SU-DHL-6 (cell line): ENCODE results near the gene VIPR2.

Experiments used
- H2AFZ ChIP-seq: fragments of 200-600 bp; sonication (generic); 2 replicates; pipeline ENCODE4 v1.6.1; 2014; ENCODE audit warnings: low read depth, mild to moderate bottlenecking, moderate library complexity, mixed read lengths, antibody characterized with exemption, low read length; ENCODE audit not compliant: severe bottlenecking
- H3F3A ChIP-seq: fragments of 200-600 bp; shearing (Covaris generic); 2 replicates; pipeline ENCODE4 v1.6.0; 2016; ENCODE audit warnings: antibody characterized with exemption, mild to moderate bottlenecking; ENCODE audit not compliant: insufficient read depth
- H3K27ac ChIP-seq: fragments of 200-600 bp; sonication (generic); 2 replicates; pipeline ENCODE4 v1.5.1; 2016; ENCODE audit warnings: low read depth, mild to moderate bottlenecking, low read length, moderate library complexity, mixed read lengths
- H3K27me3 ChIP-seq: fragments of 200-600 bp; sonication (generic), shearing (Covaris generic); 2 replicates; pipeline ENCODE4 v1.6.0; 2014; ENCODE audit warnings: mild to moderate bottlenecking, low read length
- H3K36me3 ChIP-seq: fragments of 200-600 bp; sonication (generic); 2 replicates; pipeline ENCODE4 v1.6.1; 2014; ENCODE audit warnings: mild to moderate bottlenecking, low read length, mixed read lengths
- H3K4me2 ChIP-seq: fragments of 300-600, 200-600 bp; shearing (Covaris generic), sonication (generic); 2 replicates; pipeline ENCODE4 v1.6.0; 2014; ENCODE audit warnings: low read length, low read depth, mild to moderate bottlenecking; ENCODE audit not compliant: poor library complexity, severe bottlenecking
- H3K4me3 ChIP-seq: fragments of 200-600 bp; sonication (generic); 2 replicates; pipeline ENCODE4 v1.5.1; 2014; ENCODE audit warnings: antibody characterized with exemption, low read length, mild to moderate bottlenecking, mixed read lengths; ENCODE audit not compliant: insufficient read depth, poor library complexity, severe bottlenecking
- H3K79me2 ChIP-seq: fragments of 200-600 bp; sonication (generic); 2 replicates; pipeline ENCODE4 v1.6.1; 2014; ENCODE audit warnings: mild to moderate bottlenecking, low read length, moderate library complexity; ENCODE audit not compliant: insufficient read depth
- H3K9ac ChIP-seq: fragments of 200-600 bp; sonication (generic); 2 replicates; pipeline ENCODE4 v1.7.0; 2014; ENCODE audit warnings: mild to moderate bottlenecking, low read length
- H3K9me2 ChIP-seq: fragments of 200-600 bp; sonication (generic); replicated peaks from 2 replicates; pipeline ENCODE4 v1.6.1; 2014; ENCODE audit warnings: low read length; ENCODE audit not compliant: insufficient read depth
- H3K9me3 ChIP-seq: fragments of 200-600 bp; sonication (generic); 2 replicates; pipeline ENCODE4 v1.6.1; 2014; ENCODE audit warnings: low read length, mixed read lengths; ENCODE audit not compliant: insufficient read depth
- H4K20me1 ChIP-seq: fragments of 200-600 bp; sonication (generic); 2 replicates; pipeline ENCODE4 v1.6.1; 2014; ENCODE audit warnings: low read depth, mild to moderate bottlenecking, antibody characterized with exemption, low read length, moderate library complexity, mixed read lengths
- CTCF ChIP-seq: fragments of 200-600 bp; sonication (generic); IDR thresholded peaks from one replicate; pipeline ENCODE4 v1.5.1; 2017; ENCODE audit warnings: antibody characterized with exemption, mild to moderate bottlenecking, low read length, moderate library complexity; ENCODE audit not compliant: insufficient read depth, poor library complexity, severe bottlenecking
- EZH2phosphoT487 ChIP-seq: fragments of 200-600 bp; sonication (generic), shearing (Covaris generic); conservative IDR thresholded peaks from 2 replicates; pipeline ENCODE4 v1.6.1; 2018; ENCODE audit warnings: mild to moderate bottlenecking, antibody characterized with exemption, low read length, moderate library complexity, mixed read lengths

The VIPR2 gene

GRCh38 chr7:159061209-159061608, 83.5 kb downstream of the VIPR2 start:
- no peak overlapping the region for H3K4me2 ChIP-seq
- H3K36me3 ChIP-seq: no peaks in the 10 kb centered on the region
- H3K79me2 ChIP-seq: no peaks in the 10 kb centered on the region
- TF ChIP-seq CTCF (no peak), EZH2phosphoT487 (no peak)
- H3K4me3 ChIP-seq: no peak overlapping the region
- H3K9me2 ChIP-seq: no peaks in the 10 kb centered on the region
- no peak overlapping the region for H2AFZ ChIP-seq
- H3K9me3 ChIP-seq: no peaks in the 10 kb centered on the region
- no peaks in the 10 kb centered on the region for H3F3A ChIP-seq
- no peaks in the 10 kb centered on the region for H3K27me3 ChIP-seq
- no peak overlapping the region for H3K27ac ChIP-seq
- H4K20me1 ChIP-seq: no peaks in the 10 kb centered on the region
- H3K9ac ChIP-seq: no peak overlapping the region

GRCh38 chr7:159060440-159060839, 84.2 kb downstream of the VIPR2 start:
- Histone ChIP-seq H3K36me3 (no peaks in the 10 kb centered on the region), H3K9me3 (no peaks in the 10 kb centered on the region), H2AFZ (no peak overlapping the region), H3K4me2 (no peak overlapping the region), H3K79me2 (no peaks in the 10 kb centered on the region), H3K9me2 (no peaks in the 10 kb centered on the region), H3K27me3 (no peaks in the 10 kb centered on the region), H3K9ac (no peak overlapping the region), H3F3A (no peaks in the 10 kb centered on the region), H3K27ac (no peak overlapping the region), H3K4me3 (no peak overlapping the region), H4K20me1 (no peaks in the 10 kb centered on the region)
- TF ChIP-seq CTCF (no peak), EZH2phosphoT487 (no peak)

- Histone ChIP-seq H3K4me3 (no peak overlapping the region), H3K9me2 (no peaks in the 10 kb centered on the region), H3K9ac (no peak overlapping the region), H3K27me3 (no peaks in the 10 kb centered on the region), H3F3A (no peaks in the 10 kb centered on the region), H3K9me3 (no peaks in the 10 kb centered on the region), H3K27ac (no peak overlapping the region), H3K4me2 (no peak overlapping the region), H3K79me2 (no peaks in the 10 kb centered on the region), H3K36me3 (no peaks in the 10 kb centered on the region), H4K20me1 (no peaks in the 10 kb centered on the region), H2AFZ (no peak overlapping the region)
- TF ChIP-seq CTCF: no peak
- TF ChIP-seq EZH2phosphoT487: no peak
These were observed 85.0 kb downstream of the VIPR2 start for GRCh38 chr7:159059629-159060028.

GRCh38 chr7:159057647-159058046, 87.0 kb downstream of the VIPR2 start:
- no peak overlapping the region for H3K27ac ChIP-seq
- no peak overlapping the region for H2AFZ ChIP-seq
- no peaks in the 10 kb centered on the region for H3K79me2 ChIP-seq
- H3K9me3 ChIP-seq: no peaks in the 10 kb centered on the region
- no peaks in the 10 kb centered on the region for H3F3A ChIP-seq
- no peak overlapping the region for H3K4me2 ChIP-seq
- H3K4me3 ChIP-seq: no peak overlapping the region
- no peaks in the 10 kb centered on the region for H3K9me2 ChIP-seq
- H3K36me3 ChIP-seq: no peaks in the 10 kb centered on the region
- H3K9ac ChIP-seq: no peak overlapping the region
- no peaks in the 10 kb centered on the region for H3K27me3 ChIP-seq
- no peaks in the 10 kb centered on the region for H4K20me1 ChIP-seq
- TF ChIP-seq EZH2phosphoT487: no peak
- no peak for TF ChIP-seq CTCF
